Brain microvascular endothelial cell (primary cell): Measurements from ENCODE around the gene TTLL10.

Experiments
- DNase-seq: peaks from one replicate; pipeline ENCODE4 v3.0.0-alpha.2; 2020
- H3K27ac ChIP-seq: fragments of 250-450 bp; sonication (Bioruptor Pico); 2 replicates; pipeline ENCODE4 v1.5.1; 2020; ENCODE audit warnings: mild to moderate bottlenecking, moderate library complexity
- H3K27me3 ChIP-seq: fragments of 250-450 bp; sonication (Bioruptor Pico); replicated peaks from 2 replicates; pipeline ENCODE4 v1.5.1; 2020; ENCODE audit warnings: mild to moderate bottlenecking
- H3K36me3 ChIP-seq: fragments of 250-450 bp; sonication (Bioruptor Pico); replicated peaks from 2 replicates; pipeline ENCODE4 v1.5.1; 2020; ENCODE audit warnings: mild to moderate bottlenecking
- H3K4me3 ChIP-seq: 2 replicates; pipeline ENCODE4 v1.5.1; 2011; ENCODE audit warnings: low read depth, mild to moderate bottlenecking, control low read depth, low read length, moderate library complexity
- CTCF ChIP-seq: IDR thresholded peaks from 2 replicates; pipeline ENCODE4 v1.5.1; 2011; ENCODE audit warnings: low read depth, mild to moderate bottlenecking, moderate library complexity, low read length, control low read depth, inconsistent platforms; ENCODE audit errors: missing control alignments
- in situ Hi-C: cut with HindIII; loops from 2 replicates; pipeline ENCODE4 v1.10.0; 2017; ENCODE audit warnings: low sequenced_read_pairs, low pct_ligation_motif_present

The TTLL10 gene

DNA sequence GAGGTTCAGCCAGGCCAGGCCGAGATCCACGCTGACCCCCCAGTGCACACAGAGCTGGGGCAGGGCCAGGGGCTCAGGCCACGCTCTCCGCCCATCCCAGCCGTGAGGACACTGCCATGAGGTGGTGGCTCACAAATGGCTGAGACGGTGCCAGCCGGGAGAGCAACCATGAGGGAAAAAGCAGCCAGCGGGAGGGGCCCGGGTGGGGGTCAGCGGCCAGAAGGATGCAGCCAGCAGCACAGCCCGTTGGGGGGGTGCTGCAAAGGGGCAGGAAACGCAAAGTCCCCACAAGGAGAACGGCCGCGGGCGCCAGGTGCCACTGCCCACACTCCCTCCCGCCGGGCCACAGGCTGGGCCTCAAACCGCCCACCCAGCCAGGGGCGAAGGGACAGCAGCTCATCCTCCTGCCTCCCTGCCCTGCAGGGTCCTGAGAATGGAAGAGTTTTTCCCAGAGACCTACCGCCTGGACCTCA lies 8.3 kb downstream of the TTLL10 start:
- in situ Hi-C loops, result no loop called here
- no peak overlapping the region for H3K4me3 ChIP-seq
- no peak for TF ChIP-seq CTCF
- no peak overlapping the region for H3K27ac ChIP-seq
- no peak for DNase-seq
- H3K27me3 ChIP-seq, result peaks cover 4% of the 10 kb centered on the region
- no peaks in the 10 kb centered on the region for H3K36me3 ChIP-seq

- TF ChIP-seq CTCF, result no peak
- in situ Hi-C loops, result no loop called here
- no peak overlapping the region for H3K27ac ChIP-seq
- H3K36me3 ChIP-seq, result no peaks in the 10 kb centered on the region
- no peak for DNase-seq
- no peaks in the 10 kb centered on the region for H3K27me3 ChIP-seq
- no peak overlapping the region for H3K4me3 ChIP-seq
These were observed 9.0 kb downstream of the TTLL10 start for GRCh38 chr1:1182491-1183220.

DNA sequence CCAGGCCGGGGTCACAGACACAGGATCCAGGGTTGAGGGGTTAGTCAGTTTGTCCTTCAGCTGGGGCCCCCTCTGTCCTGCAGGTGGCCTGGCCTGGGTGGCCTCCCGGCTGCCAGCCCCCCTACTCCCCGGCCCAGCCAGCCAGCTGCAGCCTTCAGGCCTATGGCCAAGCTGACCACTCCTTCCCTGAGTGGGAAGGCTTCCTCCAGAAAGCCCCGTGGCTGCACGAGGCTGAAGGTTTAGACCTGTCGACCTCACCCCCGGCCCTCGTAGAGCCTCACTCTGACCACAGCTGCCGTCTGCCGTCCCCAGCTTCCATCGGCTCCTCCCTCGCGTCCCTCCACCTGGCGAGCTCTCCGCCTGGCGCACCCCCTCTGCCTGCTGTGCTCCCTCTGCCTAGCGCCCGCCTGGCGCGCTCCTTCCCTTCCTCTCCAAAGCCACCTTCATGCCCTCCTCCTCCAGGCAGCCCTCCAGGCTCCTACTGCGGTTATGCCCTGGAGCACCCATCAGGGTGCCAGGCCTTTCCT lies 9.6 kb downstream of the TTLL10 start:
- in situ Hi-C loops, result no loop called here
- Histone ChIP-seq H3K36me3 (no peaks in the 10 kb centered on the region), H3K27me3 (no peaks in the 10 kb centered on the region), H3K4me3 (no peak overlapping the region), H3K27ac (no peak overlapping the region)
- no peak for TF ChIP-seq CTCF
- no peak for DNase-seq

- no peak for DNase-seq
- no peak for TF ChIP-seq CTCF
- H3K27me3 ChIP-seq, result no peaks in the 10 kb centered on the region
- no peak overlapping the region for H3K4me3 ChIP-seq
- in situ Hi-C loops, result no loop called here
- H3K27ac ChIP-seq, result no peak overlapping the region
- no peaks in the 10 kb centered on the region for H3K36me3 ChIP-seq
These were observed 10.4 kb downstream of the TTLL10 start for GRCh38 chr1:1183833-1184775.

DNA sequence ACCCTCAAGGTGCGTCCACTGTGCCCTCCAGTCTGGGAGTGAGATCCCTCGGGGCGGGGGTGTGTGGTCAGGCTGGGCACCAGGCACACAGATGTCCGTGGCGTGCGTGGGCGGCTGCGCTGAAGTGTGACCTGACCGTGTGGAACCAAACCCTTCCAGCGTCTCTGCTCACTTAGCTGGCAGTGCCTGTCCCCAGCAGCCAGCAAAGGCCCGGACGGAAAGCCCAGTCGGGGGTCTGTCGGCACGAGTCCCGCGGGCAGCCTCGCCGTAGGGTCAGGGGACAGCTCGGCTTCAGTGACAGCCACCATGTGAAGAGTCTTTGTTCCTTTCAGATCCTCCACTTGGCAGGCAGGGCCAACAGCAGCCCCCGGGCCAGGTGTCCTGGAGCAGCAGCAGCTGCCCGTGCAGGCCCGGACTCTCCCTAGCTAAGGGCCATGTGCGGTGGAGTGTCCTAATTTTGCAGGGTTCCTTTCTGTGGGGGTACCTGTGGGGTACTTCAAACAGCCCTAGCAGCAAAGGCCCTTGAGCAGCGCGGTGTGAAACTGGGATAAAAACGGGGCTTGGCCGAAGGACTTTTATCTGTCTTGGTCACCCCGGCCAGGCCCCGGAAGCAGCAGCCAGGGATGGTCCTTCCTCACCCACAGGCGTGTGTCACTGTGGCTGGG lies 11.6 kb downstream of the TTLL10 start:
- Histone ChIP-seq H3K27ac (no peak overlapping the region), H3K4me3 (no peak overlapping the region), H3K27me3 (no peaks in the 10 kb centered on the region), H3K36me3 (no peaks in the 10 kb centered on the region)
- in situ Hi-C loops, result no loop called here
- DNase-seq, result no peak
- TF ChIP-seq CTCF, result no peak
